Parathyroid adenoma (tissue), 2 donors: ENCODE results near the gene GNA12.

Experiments
- H2AFZ ChIP-seq: fragments of 300-600 bp; sonication (generic); one replicate; pipeline ENCODE4 v1.7.0; 2017; ENCODE audit warnings: antibody characterized with exemption, mild to moderate bottlenecking
- H3K27ac ChIP-seq: fragments of 300-600 bp; sonication (generic); one replicate; pipeline ENCODE4 v1.7.0; 2017
- H3K27me3 ChIP-seq: fragments of 300-600 bp; sonication (generic); one replicate; pipeline ENCODE4 v1.7.0; 2017; ENCODE audit warnings: low read length; ENCODE audit not compliant: control insufficient read depth, insufficient read depth
- H3K36me3 ChIP-seq: fragments of 300-600 bp; sonication (generic); one replicate; pipeline ENCODE4 v1.7.0; 2017; ENCODE audit warnings: low read length; ENCODE audit not compliant: control insufficient read depth, insufficient read depth
- H3K4me1 ChIP-seq: fragments of 300-600 bp; sonication (generic); one replicate; pipeline ENCODE4 v1.7.0; 2017; ENCODE audit warnings: control low read depth
- H3K4me2 ChIP-seq: fragments of 300-600 bp; sonication (generic); one replicate; pipeline ENCODE4 v1.7.0; 2017; ENCODE audit warnings: low read length
- H3K4me3 ChIP-seq: fragments of 300-600 bp; sonication (generic); one replicate; pipeline ENCODE4 v1.7.0; 2017; ENCODE audit warnings: low read depth, low read length
- H3K79me2 ChIP-seq: fragments of 300-600 bp; sonication (generic); one replicate; pipeline ENCODE4 v1.7.0; 2017; ENCODE audit warnings: control low read depth
- H3K9ac ChIP-seq: fragments of 300-600 bp; sonication (generic); one replicate; pipeline ENCODE4 v1.7.0; 2017; ENCODE audit warnings: mild to moderate bottlenecking
- H3K9me3 ChIP-seq: fragments of 300-600 bp; sonication (generic); one replicate; pipeline ENCODE4 v1.7.0; 2017; ENCODE audit warnings: low read length; ENCODE audit not compliant: control insufficient read depth
- CTCF ChIP-seq: fragments of 300-600 bp; sonication (generic); IDR thresholded peaks from one replicate; pipeline ENCODE4 v1.7.0; 2017; ENCODE audit warnings: antibody characterized with exemption, mild to moderate bottlenecking
- donor health status: primary hyperparathyroidism.

The GNA12 gene, protein sequence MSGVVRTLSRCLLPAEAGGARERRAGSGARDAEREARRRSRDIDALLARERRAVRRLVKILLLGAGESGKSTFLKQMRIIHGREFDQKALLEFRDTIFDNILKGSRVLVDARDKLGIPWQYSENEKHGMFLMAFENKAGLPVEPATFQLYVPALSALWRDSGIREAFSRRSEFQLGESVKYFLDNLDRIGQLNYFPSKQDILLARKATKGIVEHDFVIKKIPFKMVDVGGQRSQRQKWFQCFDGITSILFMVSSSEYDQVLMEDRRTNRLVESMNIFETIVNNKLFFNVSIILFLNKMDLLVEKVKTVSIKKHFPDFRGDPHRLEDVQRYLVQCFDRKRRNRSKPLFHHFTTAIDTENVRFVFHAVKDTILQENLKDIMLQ

DNA sequence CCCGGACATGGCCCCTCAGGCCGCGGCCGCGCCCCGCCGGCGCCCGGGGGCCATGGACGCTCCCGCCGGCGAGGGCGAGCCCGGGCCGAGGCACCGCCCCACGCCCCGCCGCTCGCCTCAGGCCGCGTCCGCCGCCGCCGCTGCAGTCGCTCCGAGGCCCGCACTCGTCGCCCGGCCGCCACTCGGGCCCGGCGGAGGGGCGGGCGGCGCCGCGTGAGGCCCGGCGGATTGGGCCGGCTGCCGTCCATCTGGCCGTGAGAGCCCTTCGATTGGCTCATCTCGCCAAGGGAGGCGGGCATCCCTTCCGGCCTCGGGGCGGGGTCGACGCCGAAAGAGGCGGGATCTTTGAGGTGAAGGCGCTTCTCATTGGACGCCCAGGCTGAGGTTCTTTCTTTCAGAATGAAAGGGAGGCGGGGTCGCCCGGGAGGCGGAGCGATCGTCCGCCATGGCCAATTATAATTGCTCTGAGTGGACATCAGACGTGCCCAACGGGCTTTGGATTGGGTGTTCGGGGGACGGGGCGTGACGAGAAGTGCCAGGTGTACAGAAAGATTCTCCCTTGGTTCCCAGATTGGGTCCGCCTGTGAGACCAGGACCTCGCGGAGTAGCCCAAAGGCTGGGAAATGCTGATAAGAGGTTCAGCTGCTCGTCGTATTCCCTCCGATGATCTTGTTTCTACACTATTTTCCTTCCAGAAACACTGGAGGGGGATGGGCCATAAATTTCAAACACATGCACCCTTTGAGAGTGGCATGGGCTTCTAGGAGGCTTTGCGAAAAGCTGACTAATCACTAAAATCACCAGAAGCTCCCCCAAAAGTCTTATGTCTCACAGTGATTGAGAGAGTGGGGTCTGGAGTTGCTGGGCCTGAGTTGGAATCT, at the start of gene GNA12:
GNA12 (minus strand) TSS at position 156 of the 881 bp plus-strand sequence; CDS start at position 9, 147 bp downstream.
- Histone ChIP-seq H3K9me3 (no peaks in the 10 kb centered on the region), H3K27ac (peak within 1 kb of the TSS; percentile 51), H3K4me3 (peak within 1 kb of the TSS; percentile 63), H3K27me3 (no peaks in the 10 kb centered on the region), H3K4me2 (peak within 1 kb of the TSS; percentile 85), H3K36me3 (no peaks in the 10 kb centered on the region), H3K4me1 (peaks cover 6% of the 10 kb centered on the region), H3K9ac (no peak within 1 kb of the TSS), H2AFZ (peak within 1 kb of the TSS; percentile 79), H3K79me2 (peaks cover 15% of the 10 kb centered on the region)
- TF ChIP-seq CTCF: no peak

GRCh38 chr7:2893411-2893861, 49.3 kb upstream of the GNA12 start:
- no peak for TF ChIP-seq CTCF
- Histone ChIP-seq H2AFZ (no peak overlapping the region), H3K4me1 (no peaks in the 10 kb centered on the region), H3K9me3 (no peaks in the 10 kb centered on the region), H3K9ac (no peak overlapping the region), H3K36me3 (no peaks in the 10 kb centered on the region), H3K79me2 (no peaks in the 10 kb centered on the region), H3K4me2 (no peak overlapping the region), H3K27ac (no peak overlapping the region), H3K27me3 (no peaks in the 10 kb centered on the region), H3K4me3 (no peak overlapping the region)

DNA sequence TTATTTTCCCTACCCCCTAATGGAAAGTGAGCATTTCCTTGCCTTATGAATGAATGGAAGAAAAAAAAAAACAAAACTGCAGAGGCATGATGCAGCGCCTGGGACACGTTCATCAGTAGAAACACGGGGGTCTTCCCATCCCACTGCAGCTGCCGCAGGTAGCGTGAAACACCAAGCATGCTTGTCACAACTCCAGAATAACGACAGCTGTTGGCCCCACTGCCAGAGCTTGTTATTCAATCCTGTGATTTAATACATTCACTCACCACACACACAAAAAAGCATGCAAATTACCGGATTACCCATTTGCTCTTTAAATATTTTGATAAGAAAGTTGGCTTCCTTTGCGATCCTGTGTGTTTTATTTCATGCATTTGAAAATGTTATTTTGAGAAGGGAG, 48.4 kb upstream of the GNA12 start:
- no peak overlapping the region for H3K4me2 ChIP-seq
- TF ChIP-seq CTCF: no peak
- H3K9ac ChIP-seq: no peak overlapping the region
- no peaks in the 10 kb centered on the region for H3K79me2 ChIP-seq
- no peaks in the 10 kb centered on the region for H3K27me3 ChIP-seq
- no peak overlapping the region for H3K4me3 ChIP-seq
- H3K36me3 ChIP-seq: no peaks in the 10 kb centered on the region
- no peaks in the 10 kb centered on the region for H3K4me1 ChIP-seq
- H3K9me3 ChIP-seq: no peaks in the 10 kb centered on the region
- H2AFZ ChIP-seq: no peak overlapping the region
- H3K27ac ChIP-seq: no peak overlapping the region

DNA sequence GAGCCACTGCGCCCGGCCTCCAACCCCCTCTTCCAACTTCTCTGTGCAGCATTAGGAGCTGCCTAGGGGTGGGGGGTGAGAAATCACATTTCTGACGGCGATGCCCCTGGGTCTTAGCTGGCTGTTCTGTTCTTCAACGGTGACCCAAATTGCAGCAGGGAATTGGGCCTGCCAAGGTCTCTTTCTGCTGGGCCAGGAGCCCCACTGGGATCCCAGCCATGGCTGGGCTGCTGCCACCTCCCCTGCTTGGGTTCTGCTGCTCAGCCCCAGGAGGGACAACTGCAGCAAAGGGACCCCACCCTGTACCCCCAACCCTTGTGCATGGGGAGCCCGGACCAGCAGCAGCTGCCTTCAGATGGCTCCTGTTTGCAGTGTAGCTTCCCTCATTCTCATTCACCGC, 43.7 kb upstream of the GNA12 start:
- Histone ChIP-seq H3K9me3 (no peaks in the 10 kb centered on the region), H3K4me2 (no peak overlapping the region), H3K9ac (no peak overlapping the region), H3K4me3 (no peak overlapping the region), H3K4me1 (no peaks in the 10 kb centered on the region), H3K79me2 (no peaks in the 10 kb centered on the region), H3K27ac (no peak overlapping the region), H3K27me3 (no peaks in the 10 kb centered on the region), H3K36me3 (no peaks in the 10 kb centered on the region), H2AFZ (no peak overlapping the region)
- TF ChIP-seq CTCF: no peak
